Measurements from ENCODE around the gene CD151.

CD151 gene

DNA sequence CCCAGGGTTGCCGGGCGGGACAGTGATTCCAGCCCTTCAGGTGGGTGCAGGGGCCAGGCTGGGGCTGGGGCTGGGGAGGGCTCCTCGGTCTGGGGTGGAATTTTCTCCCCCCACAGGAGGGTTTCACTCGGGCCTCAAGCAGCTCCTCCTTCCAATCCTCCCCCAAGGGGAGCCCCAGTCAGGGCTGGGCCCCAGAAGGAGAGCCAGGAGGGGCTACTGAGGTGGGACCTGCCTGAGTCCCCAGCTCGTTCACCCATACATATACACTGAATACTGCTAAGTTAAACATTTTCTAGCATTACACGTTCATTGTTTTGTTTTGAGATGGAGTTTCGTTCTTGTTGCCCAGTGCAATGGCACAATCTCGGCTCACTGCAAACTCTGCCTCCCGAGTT is 6.5 kb upstream of the CD151 start:
- no peak for DNase-seq (ENCODE audit: low read depth)
- H3K4me3 ChIP-seq (ENCODE audit: low read depth, low read length), result no peak overlapping the region
- in situ Hi-C loops (cut with HindIII; ENCODE audit: low sequenced_read_pairs), result no loop called here
- TF ChIP-seq, protein P1, sequence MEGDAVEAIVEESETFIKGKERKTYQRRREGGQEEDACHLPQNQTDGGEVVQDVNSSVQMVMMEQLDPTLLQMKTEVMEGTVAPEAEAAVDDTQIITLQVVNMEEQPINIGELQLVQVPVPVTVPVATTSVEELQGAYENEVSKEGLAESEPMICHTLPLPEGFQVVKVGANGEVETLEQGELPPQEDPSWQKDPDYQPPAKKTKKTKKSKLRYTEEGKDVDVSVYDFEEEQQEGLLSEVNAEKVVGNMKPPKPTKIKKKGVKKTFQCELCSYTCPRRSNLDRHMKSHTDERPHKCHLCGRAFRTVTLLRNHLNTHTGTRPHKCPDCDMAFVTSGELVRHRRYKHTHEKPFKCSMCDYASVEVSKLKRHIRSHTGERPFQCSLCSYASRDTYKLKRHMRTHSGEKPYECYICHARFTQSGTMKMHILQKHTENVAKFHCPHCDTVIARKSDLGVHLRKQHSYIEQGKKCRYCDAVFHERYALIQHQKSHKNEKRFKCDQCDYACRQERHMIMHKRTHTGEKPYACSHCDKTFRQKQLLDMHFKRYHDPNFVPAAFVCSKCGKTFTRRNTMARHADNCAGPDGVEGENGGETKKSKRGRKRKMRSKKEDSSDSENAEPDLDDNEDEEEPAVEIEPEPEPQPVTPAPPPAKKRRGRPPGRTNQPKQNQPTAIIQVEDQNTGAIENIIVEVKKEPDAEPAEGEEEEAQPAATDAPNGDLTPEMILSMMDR (IDR thresholded peaks at IDR 0.05; ENCODE audit: low read depth, low read length, missing control alignments), result no peak

DNA sequence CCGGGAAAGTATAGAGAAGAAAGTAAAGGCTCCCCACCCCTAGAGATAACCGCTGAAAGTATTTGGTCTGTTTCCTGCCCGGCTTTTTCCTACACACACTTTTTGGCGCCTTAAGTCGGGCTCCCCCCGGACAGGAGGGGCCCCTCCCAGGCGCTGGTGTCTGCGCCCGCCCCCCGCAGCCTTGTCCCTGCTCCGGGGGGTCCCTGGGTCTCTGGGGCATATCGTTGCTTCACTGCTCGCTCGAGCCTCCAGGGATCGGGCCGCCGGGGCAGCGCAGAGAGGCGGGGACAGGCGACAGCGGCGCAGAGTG is 6.0 kb upstream of the CD151 start:
- TF ChIP-seq, protein P1 (IDR thresholded peaks at IDR 0.05; ENCODE audit: low read depth, low read length, missing control alignments), result no peak
- in situ Hi-C loops (cut with HindIII; ENCODE audit: low sequenced_read_pairs), result no loop called here
- peak overlapping the region; percentile 21 for H3K4me3 ChIP-seq (ENCODE audit: low read depth, low read length)
- no peak for DNase-seq (ENCODE audit: low read depth)

DNA sequence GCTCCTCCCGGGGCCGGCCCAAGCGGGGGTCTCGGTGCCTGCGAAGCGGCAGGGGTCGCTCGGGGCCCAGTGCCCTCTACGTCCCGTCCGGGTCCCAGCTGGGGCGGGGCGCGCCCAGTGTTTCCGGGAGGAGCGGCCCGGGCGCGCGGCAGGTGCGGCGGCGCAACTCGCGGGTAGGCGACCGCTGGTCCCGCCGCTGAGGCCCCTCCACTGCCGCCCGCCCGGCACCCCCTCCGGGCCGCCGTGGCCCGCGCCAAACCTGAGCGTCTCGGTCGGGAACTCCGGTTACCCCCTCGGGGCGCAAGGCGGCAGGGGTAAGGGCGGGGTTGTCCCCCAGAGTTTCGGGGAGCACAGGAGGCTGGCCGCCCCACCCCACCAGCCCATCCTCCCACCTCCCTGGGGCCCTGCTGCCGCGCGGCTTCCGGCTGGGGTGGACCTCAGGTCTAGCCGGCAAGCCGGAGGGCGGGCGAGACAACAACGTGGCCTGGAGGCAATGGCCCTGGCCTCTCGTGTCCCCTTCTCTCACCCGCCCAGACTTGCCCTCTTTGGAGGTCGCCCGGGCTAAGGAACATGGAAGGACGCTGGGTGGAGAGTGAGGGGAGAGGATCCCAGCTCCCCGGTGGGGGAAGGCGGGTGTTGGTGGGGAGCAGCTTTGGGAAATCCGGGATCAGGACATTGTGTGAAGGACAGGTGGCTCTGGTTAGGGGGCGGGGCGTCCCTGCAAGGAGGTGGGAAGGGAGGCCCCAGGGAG is 5.4 kb upstream of the CD151 start:
- DNase-seq (ENCODE audit: low read depth), result no peak
- in situ Hi-C loops (cut with HindIII; ENCODE audit: low sequenced_read_pairs), result no loop called here
- TF ChIP-seq, protein P1 (IDR thresholded peaks at IDR 0.05; ENCODE audit: low read depth, low read length, missing control alignments), result no peak
- H3K4me3 ChIP-seq (ENCODE audit: low read depth, low read length), result peak overlapping the region; percentile 21

DNA sequence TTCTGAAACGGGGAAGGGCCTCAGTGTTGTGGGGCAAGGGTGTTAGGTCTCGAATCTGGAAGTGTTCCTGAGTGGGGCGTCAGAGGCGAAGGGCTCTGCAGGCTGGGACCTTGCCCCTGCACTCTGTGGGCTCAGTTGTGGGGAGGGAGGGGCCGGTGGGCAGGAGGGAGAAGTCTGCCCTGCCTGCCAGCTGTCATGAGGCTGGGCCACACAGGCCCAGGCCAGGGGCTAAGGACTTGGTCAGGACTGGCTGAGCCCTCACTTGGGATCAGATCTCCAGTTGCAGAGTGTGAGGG is 4.9 kb upstream of the CD151 start, which contains the start of gene CRACR2B:
Gene CRACR2B (plus strand): TSS at position 23 of the 296 bp plus-strand sequence. CDS start 689 bp downstream, outside the sequence.
- in situ Hi-C loops (cut with HindIII; ENCODE audit: low sequenced_read_pairs), result no loop called here
- TF ChIP-seq, protein P1 (IDR thresholded peaks at IDR 0.05; ENCODE audit: low read depth, low read length, missing control alignments), result no peak
- no peak for DNase-seq (ENCODE audit: low read depth)
- peak within 1 kb of the TSS; percentile 21 for H3K4me3 ChIP-seq (ENCODE audit: low read depth, low read length)

DNA sequence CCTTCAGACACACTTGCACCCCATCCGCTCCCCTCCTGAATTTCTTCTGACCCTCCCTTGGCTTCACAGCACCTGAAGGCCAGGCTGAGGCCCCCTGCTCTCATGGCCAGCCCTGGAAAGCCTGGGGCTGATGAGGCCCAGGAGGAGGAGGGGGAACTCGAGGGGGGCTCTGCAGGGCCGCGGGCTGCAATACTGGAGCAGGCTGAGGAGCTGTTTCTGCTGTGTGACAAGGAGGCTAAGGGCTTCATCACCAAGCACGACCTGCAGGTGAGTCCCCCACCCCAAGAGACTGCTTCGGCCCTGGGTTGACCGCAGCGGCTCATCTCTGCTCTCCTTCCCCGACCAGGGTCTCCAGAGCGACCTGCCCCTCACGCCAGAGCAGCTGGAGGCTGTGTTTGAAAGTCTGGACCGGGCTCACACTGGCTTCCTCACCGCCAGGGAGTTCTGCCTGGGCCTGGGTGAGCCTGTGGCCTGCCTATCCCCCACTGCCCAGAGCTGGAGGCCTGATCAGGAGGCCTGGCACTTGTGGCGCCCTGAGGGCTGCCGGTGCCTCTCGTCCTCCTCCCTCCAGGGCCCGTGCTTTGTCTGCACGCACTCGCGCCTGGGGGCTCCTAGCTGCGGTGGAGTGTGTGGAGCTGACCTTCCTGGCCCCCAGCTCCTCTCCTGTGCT is 4.1 kb upstream of the CD151 start:
- no peak overlapping the region for H3K4me3 ChIP-seq (ENCODE audit: low read depth, low read length)
- DNase-seq (ENCODE audit: low read depth), result no peak
- TF ChIP-seq, protein P1 (IDR thresholded peaks at IDR 0.05; ENCODE audit: low read depth, low read length, missing control alignments), result no peak
- in situ Hi-C loops (cut with HindIII; ENCODE audit: low sequenced_read_pairs), result no loop called here

DNA sequence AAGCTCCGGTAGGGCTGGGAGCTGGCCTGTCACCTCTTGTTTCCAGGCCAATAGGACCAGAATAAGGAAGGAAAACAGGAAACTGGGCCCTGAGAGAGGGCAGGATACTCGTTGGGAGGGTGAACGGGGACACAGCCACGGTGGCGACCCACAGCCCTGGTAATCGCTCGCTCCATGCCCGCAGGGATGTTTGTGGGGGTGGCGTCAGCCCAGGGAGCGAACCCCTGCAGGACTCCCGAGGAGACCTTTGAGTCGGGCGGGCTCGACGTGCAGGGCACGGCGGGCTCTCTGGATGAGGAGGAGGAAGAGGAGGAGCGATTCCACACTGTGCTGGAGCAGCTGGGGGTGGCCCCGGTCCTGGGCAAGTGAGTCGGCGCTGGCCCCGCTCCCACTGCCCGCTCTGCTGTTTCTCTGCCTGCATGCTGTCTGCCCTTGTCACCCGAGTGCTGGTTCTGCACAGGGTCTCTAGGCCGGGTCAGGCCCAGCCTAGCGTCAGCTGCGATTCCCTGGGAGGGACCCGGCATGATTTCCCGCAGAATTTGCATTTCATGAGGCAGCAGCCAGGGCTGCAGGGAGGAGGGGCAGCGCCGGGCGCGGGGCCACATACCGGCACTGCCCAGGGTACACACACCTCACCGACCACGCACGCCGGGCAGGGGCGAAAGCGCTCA is 3.4 kb upstream of the CD151 start:
- TF ChIP-seq, protein P1 (IDR thresholded peaks at IDR 0.05; ENCODE audit: low read depth, low read length, missing control alignments), result no peak
- no peak for DNase-seq (ENCODE audit: low read depth)
- H3K4me3 ChIP-seq (ENCODE audit: low read depth, low read length), result peak overlapping the region; percentile 30
- in situ Hi-C loops (cut with HindIII; ENCODE audit: low sequenced_read_pairs), result no loop called here
